HepG2 (cell line): ENCODE measurements around the gene CCT3. TPM values are rescaled to one million over a fixed set of nuclear protein-coding genes. Genes with fewer than 3 reads are reported as not detected.
A peak's percentile ranks its signal among the peaks of the same experiment; 100 is the strongest.

Experiments used
- FOXK1 ChIP-seq: sonication (generic); formaldehyde crosslinking; IDR thresholded peaks from 2 replicates; pipeline ENCODE4 v1.4.0; 2020; ENCODE audit warnings: low read depth, missing genetic modification reagents, borderline replicate concordance
- GATAD1 ChIP-seq: IDR thresholded peaks from 2 replicates; pipeline ENCODE4 v1.6.1; 2016; ENCODE audit warnings: missing genetic modification reagents, missing compliant biosample characterization
- HHEX ChIP-seq: IDR thresholded peaks from 2 replicates; pipeline ENCODE4 v1.6.1; 2016; ENCODE audit warnings: control low read depth
- IKZF4 ChIP-seq: sonication (generic); formaldehyde crosslinking; IDR thresholded peaks from 2 replicates; pipeline ENCODE4 v1.5.1; 2020; ENCODE audit warnings: borderline replicate concordance, mild to moderate bottlenecking, low read depth, missing genetic modification reagents; ENCODE audit errors: not compliant biosample characterization
- LBX2 ChIP-seq: sonication (generic); formaldehyde crosslinking; IDR thresholded peaks from 2 replicates; pipeline ENCODE4 v1.5.0; 2020; ENCODE audit warnings: missing genetic modification reagents, mild to moderate bottlenecking, borderline replicate concordance
- MEF2D ChIP-seq: sonication (generic); formaldehyde crosslinking; IDR thresholded peaks from 2 replicates; pipeline ENCODE4 v1.5.1; 2020; ENCODE audit warnings: mild to moderate bottlenecking, missing genetic modification reagents
- REST ChIP-seq, 2 experiments: IDR thresholded peaks; 2 replicates each; pipeline ENCODE4 v1.6.1; 2011 to 2012; ENCODE audit warnings: low read length in 2 of 2, borderline replicate concordance in 1 of 2, low read depth in 1 of 2, mild to moderate bottlenecking in 1 of 2, moderate library complexity in 1 of 2
- SIX4 ChIP-seq: sonication (generic); formaldehyde crosslinking; IDR thresholded peaks from 2 replicates; pipeline ENCODE4 v1.4.0; 2020; ENCODE audit warnings: missing genetic modification reagents
- SYNCRIP ChIP-seq: fragments of 200-400 bp; formaldehyde crosslinking; IDR thresholded peaks from 2 replicates; pipeline ENCODE4 v1.6.1; 2018; ENCODE audit warnings: mild to moderate bottlenecking, low read depth, low read length; ENCODE audit not compliant: insufficient read depth
- THAP11 ChIP-seq: IDR thresholded peaks from 2 replicates; pipeline ENCODE4 v1.6.1; 2016; ENCODE audit warnings: missing biosample characterization, missing genetic modification reagents
- ZKSCAN1 ChIP-seq: fragments of 150-350 bp; IDR thresholded peaks from 2 replicates; pipeline ENCODE4 v1.6.1; 2014; ENCODE audit warnings: low read length
- ZNF350 ChIP-seq: sonication (generic); formaldehyde crosslinking; IDR thresholded peaks from 2 replicates; pipeline ENCODE4 v1.4.0; 2020; ENCODE audit warnings: mild to moderate bottlenecking, low read depth, missing genetic modification reagents, borderline replicate concordance
- ZNF354B ChIP-seq: sonication (generic); formaldehyde crosslinking; IDR thresholded peaks from 2 replicates; pipeline ENCODE4 v1.8.0; 2022; ENCODE audit warnings: mild to moderate bottlenecking, missing genetic modification reagents
- ZNF407 ChIP-seq: sonication (generic); formaldehyde crosslinking; IDR thresholded peaks from one replicate; pipeline ENCODE4 v1.5.1; 2020; ENCODE audit warnings: mild to moderate bottlenecking, missing genetic modification reagents; ENCODE audit errors: not compliant biosample characterization
- ZNF547 ChIP-seq: sonication (generic); formaldehyde crosslinking; IDR thresholded peaks from 2 replicates; pipeline ENCODE4 v1.5.1; 2020; ENCODE audit warnings: mild to moderate bottlenecking, missing genetic modification reagents
- ZNF816 ChIP-seq: sonication (generic); formaldehyde crosslinking; IDR thresholded peaks from 2 replicates; pipeline ENCODE4 v1.8.0; 2022; ENCODE audit warnings: missing genetic modification reagents, mild to moderate bottlenecking, borderline replicate concordance
- polyA plus RNA-seq, 8 experiments: library from polyadenylated mRNA; depleted of rRNA in 3 of 8; stranded (reverse) in 7 of 8; unstranded in 1 of 8; fragments of >200 nt; fragmentation: Illumina TruSeq in 4 of 8; extraction: Trizol in 4 of 8; gene quantifications; 2 replicates each; pipeline versions ENCODE4 v1.2.1 to v1.2.3, GENCODE V29; 2011 to 2016; ENCODE audit warnings: low read depth in 4 of 8, missing spikeins in 1 of 8, mixed read lengths in 1 of 8; ENCODE audit not compliant: insufficient read depth in 1 of 8
- total RNA-seq, 5 experiments: library from RNA; depleted of rRNA; stranded (reverse); fragments of >200 nt; fragmentation: Illumina TruSeq; extraction: Trizol; gene quantifications; 2 replicates each; pipeline ENCODE4 v1.2.3, GENCODE V29; 2016; ENCODE audit warnings: low read depth in 1 of 5

CCT3 gene
- total and polyA plus RNA-seq, 2 of the 13 experiments (the other 11 are each of a cell fraction or from before 2014, with no cell fraction given): 319 to 615 TPM

- TF ChIP-seq ZKSCAN1 (0 out of 2 replicates have a peak, but pooled peaks have one; percentile 36), MEF2D (CRISPR knock-in tag) (peak; percentile 97), SYNCRIP (no peak), ZNF350 (CRISPR knock-in tag) (peak; percentile 92), THAP11 (CRISPR knock-in tag) (peak; percentile 79), FOXK1 (CRISPR knock-in tag) (peak; percentile 74; the same call in 1 of the 2 replicates), ZNF547 (CRISPR knock-in tag) (peak; percentile 40; the same call in 1 of the 2 replicates), ZNF354B (CRISPR knock-in tag) (no peak), ZNF407 (CRISPR knock-in tag) (peak; percentile 62), GATAD1 (peak; percentile 67), LBX2 (no peak), SIX4 (CRISPR knock-in tag) (peak; percentile 69), IKZF4 (peak; percentile 28), REST (IDR thresholded peaks at IDR 0.05; ENCODE audit: borderline replicate concordance in 1 of 2, low read depth in 1 of 2, low read length in 2 of 2) (peak in 1 of 2 experiments; percentile 59; a peak in 2 of 4 replicates), ZNF816 (peak; percentile 32; the same call in 1 of the 2 replicates), HHEX (CRISPR knock-in tag) (peak; percentile 82)
These were observed 33.6 kb upstream of the CCT3 start (continued) for GRCh38 chr1:156371553-156372264.
